Prostate gland (tissue), 2 donors: ENCODE data around the gene RHBDF2.

Experiments used
- CTCF ChIP-seq, 4 experiments: fragments of 200-600 bp in 2 of 4; fragments of 450-650 bp in 2 of 4; sonication (generic) in 2 of 4; IDR thresholded peaks; 1 replicate in 3 of 4; 2 replicates in 1 of 4; pipeline ENCODE4 v1.5.1; 2016 to 2019; ENCODE audit warnings: antibody characterized with exemption in 4 of 4, mild to moderate bottlenecking in 2 of 4, moderate library complexity in 2 of 4
- POLR2A ChIP-seq: fragments of 450-650 bp; IDR thresholded peaks from one replicate; pipeline ENCODE4 v1.6.1; 2016; ENCODE audit warnings: antibody characterized with exemption, mild to moderate bottlenecking
- POLR2AphosphoS5 ChIP-seq: sonication (generic); formaldehyde crosslinking; IDR thresholded peaks from one replicate; pipeline ENCODE4 v1.6.1; 2017; ENCODE audit warnings: antibody characterized with exemption

DNA sequence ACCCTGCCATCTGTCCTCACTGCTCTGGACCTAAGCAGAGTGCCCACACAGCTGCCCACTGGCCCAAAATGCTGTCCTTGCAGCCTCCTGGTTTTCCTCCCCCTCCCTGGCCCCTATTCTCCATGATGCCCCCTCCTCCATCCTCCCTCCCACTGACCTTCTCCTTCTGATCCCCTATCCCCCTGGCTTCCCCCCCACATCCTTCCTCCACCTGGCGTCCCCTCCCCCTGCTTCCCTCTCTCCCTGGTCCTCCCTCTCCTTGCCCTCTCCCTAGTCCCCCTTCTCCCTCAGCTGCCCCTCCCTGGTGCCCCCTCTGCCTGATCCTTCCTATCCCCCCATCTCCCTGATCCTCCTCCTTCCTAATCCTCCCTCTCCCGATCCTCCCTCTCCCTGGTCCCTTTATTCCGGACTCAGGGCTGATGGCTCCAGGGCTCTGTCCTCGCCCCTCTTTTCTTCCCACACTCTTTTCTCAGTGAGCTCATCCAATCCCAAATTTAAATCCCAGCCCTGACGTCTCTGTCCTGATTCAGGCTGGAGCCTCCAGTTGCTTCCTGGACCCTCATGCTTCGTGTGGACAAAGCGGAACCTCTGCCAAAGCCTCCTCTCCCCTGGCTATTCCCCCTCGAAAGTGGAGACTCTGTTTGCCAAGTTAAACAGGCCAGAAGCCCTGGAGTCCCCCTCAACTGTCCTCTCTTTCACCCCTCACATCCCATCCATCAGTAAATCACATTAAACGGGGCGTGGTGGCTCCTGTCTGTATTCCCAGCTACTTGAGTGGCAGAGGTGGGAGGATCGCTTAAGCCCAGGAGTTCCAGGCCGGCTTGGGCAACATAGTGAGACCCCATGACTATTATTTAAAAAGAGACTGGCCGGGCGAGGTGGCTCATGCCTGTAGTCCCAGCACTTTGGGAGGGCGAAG is 18.1 kb upstream of the RHBDF2 start:
- TF ChIP-seq CTCF (IDR thresholded peaks at IDR 0.05) (no peak), POLR2AphosphoS5 (no peak), POLR2A (no peak)
